ENCODE results near the gene MIX23.

DNA sequence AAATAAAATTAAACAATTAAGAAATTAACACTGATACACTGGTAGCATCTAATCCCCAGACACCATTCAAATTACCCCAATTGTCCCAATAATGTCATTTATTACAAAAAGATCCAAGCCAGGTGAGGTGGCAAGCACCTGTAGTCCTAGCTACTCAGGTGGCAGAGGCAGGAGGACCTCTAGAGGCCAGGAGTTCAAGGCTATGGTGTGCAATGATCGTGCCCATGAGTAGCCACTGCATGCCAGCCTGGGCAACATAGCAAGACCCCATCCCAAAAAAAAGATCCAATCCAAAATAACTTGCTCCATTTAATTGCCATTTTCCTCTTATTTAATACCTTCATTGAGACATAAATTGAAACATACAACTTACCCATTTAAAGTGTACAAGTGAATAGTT is 40.2 kb downstream of the MIX23 start:
- no peak for TF ChIP-seq CTCF (IDR thresholded peaks at IDR 0.05)
- TF ChIP-seq POLR2A (IDR thresholded peaks at IDR 0.05): no peak
